NCI-H460 (cell line): ENCODE data around the gene RILPL1. TPM values are rescaled to one million over a fixed set of nuclear protein-coding genes. Genes with fewer than 3 reads are reported as not detected.
"Not testable (repeated sequence)": the region's sequence is repeated elsewhere in the genome, so short reads cannot be mapped to it uniquely, and the experiment has no call there.

Source experiments
- DNase-seq: peaks from one replicate; pipeline ENCODE4 v3.0.0-alpha.2; 2016; ENCODE audit warnings: low read depth; ENCODE audit errors: extremely low read depth
- small RNA-seq, 2 experiments: library from RNA; depleted of rRNA; stranded (forward); fragments of <200 nt; gene quantifications; one replicate each; pipeline ENCODE3, GENCODE V24; 2014
- total RNA-seq: library from RNA; depleted of rRNA; stranded (reverse); fragments of >200 nt; shearing (Covaris generic); gene quantifications from 2 replicates; pipeline ENCODE4 v1.2.3, GENCODE V29; 2014; rRNA removed

Gene RILPL1
- total RNA-seq, 1 experiment from 2014 or later, result 12.5 TPM

- no peak for DNase-seq
Measured at GRCh38 chr12:123435636-123436016, 97.9 kb downstream of the RILPL1 start.

- DNase-seq, result no peak
Measured at GRCh38 chr12:123433615-123434014, 99.9 kb downstream of the RILPL1 start.

GRCh38 chr12:123431951-123432817 lies 101.3 kb downstream of the RILPL1 start:
- DNase-seq, result not testable (repeated sequence)

GRCh38 chr12:123429101-123429500 lies 104.4 kb downstream of the RILPL1 start:
- DNase-seq, result not testable (repeated sequence)

- DNase-seq, result no peak
Measured at GRCh38 chr12:123428591-123428990, 104.9 kb downstream of the RILPL1 start.

- no peak for DNase-seq
Measured at GRCh38 chr12:123427036-123427769, 106.3 kb downstream of the RILPL1 start.

GRCh38 chr12:123421314-123421713 lies 112.2 kb downstream of the RILPL1 start:
- DNase-seq, result no peak

Small RNA genes within 50 kb of the gene (small RNA-seq; reads per million reads assigned to genes)
- gene AC145423.2 (0 reads per million in 2 experiments), gene MIR3908 (0 to 0.12 reads per million in 2 experiments)

Other genes starting within 250 kb of the RILPL1 start
- 30.7 and 37.4 TPM in 2 replicates for gene SBNO1, start 168.9 kb downstream of the RILPL1 start, total RNA-seq
- gene KMT5A, start 149.6 kb downstream of the RILPL1 start, total RNA-seq, result 91.0 and 95.4 TPM in 2 replicates
- gene RILPL2, start 97.0 kb downstream of the RILPL1 start, total RNA-seq, result 2.3 and 2.5 TPM in 2 replicates
- 24.0 and 33.8 TPM in 2 replicates for gene SNRNP35, start 75.6 kb downstream of the RILPL1 start, total RNA-seq
- gene TMED2, start 50.8 kb upstream of the RILPL1 start, total RNA-seq, result 341 and 369 TPM in 2 replicates
- gene DDX55, start 68.4 kb upstream of the RILPL1 start, total RNA-seq, result 48.1 and 49.1 TPM in 2 replicates
- gene EIF2B1, start 100.0 kb upstream of the RILPL1 start, total RNA-seq, result 36.4 and 42.8 TPM in 2 replicates
- 81.4 and 96.5 TPM in 2 replicates for gene GTF2H3, start 100.1 kb upstream of the RILPL1 start, total RNA-seq
- gene TCTN2, start 137.4 kb upstream of the RILPL1 start, total RNA-seq, result 11.6 and 12.7 TPM in 2 replicates
- 20.2 and 26.8 TPM in 2 replicates for gene ATP6V0A2, start 178.6 kb upstream of the RILPL1 start, total RNA-seq
- 0.03 and 0.05 TPM in 2 replicates for gene DNAH10, start 228.6 kb upstream of the RILPL1 start, total RNA-seq